Stomach smooth muscle (tissue), 2 donors: ENCODE results near the gene TMC4.

Source experiments
- H3K27ac ChIP-seq: one replicate; pipeline ENCODE4 v1.7.0; 2013; ENCODE audit warnings: mild to moderate bottlenecking, low read length, inconsistent platforms
- H3K27me3 ChIP-seq, 2 donors: one replicate each; pipeline ENCODE4 v1.7.0; 2013; ENCODE audit warnings: low read length in 2 of 2; ENCODE audit not compliant: insufficient read depth in 2 of 2, control insufficient read depth in 1 of 2
- H3K36me3 ChIP-seq, 2 donors: one replicate each; pipeline ENCODE4 v1.7.0; 2013; ENCODE audit warnings: low read length in 2 of 2; ENCODE audit not compliant: control insufficient read depth in 2 of 2, insufficient read depth in 2 of 2
- H3K4me1 ChIP-seq: one replicate; pipeline ENCODE4 v1.7.0; 2013; ENCODE audit warnings: low read length; ENCODE audit not compliant: control insufficient read depth, insufficient read depth
- H3K4me3 ChIP-seq, 2 donors: one replicate each; pipeline ENCODE4 v1.7.0; 2013; ENCODE audit warnings: low read length in 2 of 2
- H3K9ac ChIP-seq, 2 donors: one replicate each; pipeline ENCODE4 v1.7.0; 2013; ENCODE audit warnings: low read length in 2 of 2, mild to moderate bottlenecking in 1 of 2
- H3K9me3 ChIP-seq, 2 donors: one replicate each; pipeline ENCODE4 v1.7.0; 2013; ENCODE audit warnings: low read length in 2 of 2; ENCODE audit not compliant: control insufficient read depth in 2 of 2
- donor health status: healthy.
- donor health status: Pancreatic carcinoma.

TMC4 gene

DNA sequence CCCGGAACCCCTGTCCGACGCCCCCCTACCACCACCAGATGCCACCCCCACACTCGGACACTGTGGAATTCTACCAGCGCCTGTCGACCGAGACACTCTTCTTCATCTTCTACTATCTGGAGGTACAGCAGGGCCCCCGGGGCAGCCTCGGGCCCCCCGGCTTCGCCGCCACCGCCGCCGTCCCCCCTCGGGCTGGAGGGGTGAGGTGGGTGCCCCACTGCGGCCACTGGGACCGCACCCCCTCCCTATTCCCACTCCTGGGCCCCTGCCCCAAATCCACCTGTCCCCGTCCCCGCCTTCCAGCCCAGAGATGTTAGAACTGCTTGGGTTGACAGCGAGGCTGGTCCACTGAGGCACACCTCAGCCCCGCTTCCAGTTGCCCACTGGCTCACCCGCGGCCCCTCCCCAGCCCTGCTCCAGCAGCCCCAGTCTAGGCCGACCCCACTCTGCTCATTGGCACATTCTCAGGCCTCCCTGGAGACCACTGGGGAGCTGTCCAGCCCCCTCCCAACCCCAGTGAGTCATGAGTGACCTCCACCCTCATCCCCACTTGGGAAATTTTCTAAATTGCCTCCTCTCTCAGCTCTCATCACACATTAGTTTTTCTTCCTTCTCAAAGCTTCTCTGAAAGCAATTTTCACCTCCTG lies 20.0 kb downstream of the TMC4 start:
- Histone ChIP-seq H3K9ac (no peak overlapping the region), H3K36me3 (peaks cover 56 to 61% of the 10 kb centered on the region in 2 donors), H3K4me3 (no peak overlapping the region), H3K27me3 (no peaks in the 10 kb centered on the region), H3K4me1 (peaks cover 11% of the 10 kb centered on the region), H3K9me3 (no peaks in the 10 kb centered on the region), H3K27ac (peak overlapping the region; percentile 6)

- H3K4me3 ChIP-seq = no peak overlapping the region
- H3K36me3 ChIP-seq = peaks cover 60 to 62% of the 10 kb centered on the region in 2 donors
- H3K27me3 ChIP-seq = no peaks in the 10 kb centered on the region
Observed at GRCh38 chr19:54152267-54152666, 20.7 kb downstream of the TMC4 start.

GRCh38 chr19:54151362-54152035 lies 21.5 kb downstream of the TMC4 start:
- Histone ChIP-seq H3K9me3 (no peaks in the 10 kb centered on the region), H3K27ac (no peak overlapping the region), H3K27me3 (no peaks in the 10 kb centered on the region), H3K4me1 (peaks cover 17% of the 10 kb centered on the region), H3K9ac (no peak overlapping the region), H3K36me3 (peaks cover 62 to 64% of the 10 kb centered on the region in 2 donors), H3K4me3 (no peak overlapping the region)

More at GRCh38 chr19:54152267-54152666, 20.7 kb downstream of the TMC4 start:
- Histone ChIP-seq H3K27ac (no peak overlapping the region), H3K4me1 (peaks cover 12% of the 10 kb centered on the region), H3K9ac (no peak overlapping the region), H3K9me3 (no peaks in the 10 kb centered on the region)

DNA sequence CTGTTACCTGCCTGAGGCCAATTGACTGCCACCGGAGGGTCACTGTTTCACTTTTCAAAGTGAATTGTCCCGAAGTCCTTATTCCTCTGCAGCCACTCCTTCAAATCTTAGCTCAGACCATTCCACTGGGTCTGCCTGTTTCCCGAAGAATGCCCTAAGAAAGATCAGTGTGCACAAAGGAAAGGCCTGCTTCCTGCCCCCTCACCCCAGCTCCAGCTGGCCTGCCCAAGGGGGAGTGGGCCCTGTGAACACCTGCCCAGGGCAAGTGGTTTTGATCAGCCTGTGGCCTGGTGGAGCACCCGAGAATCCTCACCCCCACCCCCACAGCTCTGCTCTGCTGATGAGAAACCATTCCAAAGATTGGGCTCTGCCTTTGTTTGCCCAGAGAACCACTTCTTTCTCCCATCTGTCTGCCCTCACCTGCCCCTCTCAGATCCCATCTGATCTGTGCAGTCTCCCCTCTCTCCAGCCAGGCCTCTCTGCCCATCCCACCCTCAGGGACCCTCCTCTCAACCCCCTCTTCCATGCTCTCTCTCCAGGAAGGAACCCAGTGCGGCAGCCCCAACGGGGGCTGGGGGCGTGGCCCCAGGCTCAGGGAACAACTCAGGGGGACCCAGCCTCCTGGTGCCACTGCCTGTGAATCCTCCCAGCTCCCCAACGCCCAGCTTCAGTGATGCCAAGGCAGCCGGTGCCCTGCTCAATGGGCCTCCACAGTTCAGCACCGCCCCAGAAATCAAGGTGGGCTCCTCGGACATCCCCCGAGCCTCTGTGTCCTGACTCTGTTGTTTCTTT lies 23.7 kb downstream of the TMC4 start:
- Histone ChIP-seq H3K27me3 (no peaks in the 10 kb centered on the region), H3K27ac (no peak overlapping the region), H3K9ac (no peak overlapping the region), H3K4me3 (no peak overlapping the region), H3K4me1 (peaks cover 15% of the 10 kb centered on the region), H3K9me3 (no peaks in the 10 kb centered on the region), H3K36me3 (peaks cover 68 to 76% of the 10 kb centered on the region in 2 donors)

GRCh38 chr19:54148158-54148557 lies 24.8 kb downstream of the TMC4 start:
- H3K4me3 ChIP-seq = no peak overlapping the region
- H3K27me3 ChIP-seq = no peaks in the 10 kb centered on the region
- H3K4me1 ChIP-seq = peaks cover 10% of the 10 kb centered on the region
- H3K9me3 ChIP-seq = no peaks in the 10 kb centered on the region
- no peak overlapping the region for H3K27ac ChIP-seq
- H3K9ac ChIP-seq = no peak overlapping the region
- H3K36me3 ChIP-seq = peaks cover 73 to 76% of the 10 kb centered on the region in 2 donors

- no peaks in the 10 kb centered on the region for H3K9me3 ChIP-seq
- H3K4me1 ChIP-seq = peaks cover 9% of the 10 kb centered on the region
- H3K27me3 ChIP-seq = no peaks in the 10 kb centered on the region
- no peak overlapping the region for H3K27ac ChIP-seq
- no peak overlapping the region for H3K4me3 ChIP-seq
- peaks cover 73 to 79% of the 10 kb centered on the region in 2 donors for H3K36me3 ChIP-seq
- no peak overlapping the region for H3K9ac ChIP-seq
Observed at GRCh38 chr19:54147676-54148075, 25.3 kb downstream of the TMC4 start.

- Histone ChIP-seq H3K27ac (no peak overlapping the region), H3K4me3 (no peak overlapping the region), H3K9ac (no peak overlapping the region), H3K27me3 (no peaks in the 10 kb centered on the region), H3K4me1 (peaks cover 13% of the 10 kb centered on the region), H3K36me3 (peaks cover 68 to 69% of the 10 kb centered on the region in 2 donors), H3K9me3 (no peaks in the 10 kb centered on the region)
Observed at GRCh38 chr19:54145541-54146158, 27.3 kb downstream of the TMC4 start.

DNA sequence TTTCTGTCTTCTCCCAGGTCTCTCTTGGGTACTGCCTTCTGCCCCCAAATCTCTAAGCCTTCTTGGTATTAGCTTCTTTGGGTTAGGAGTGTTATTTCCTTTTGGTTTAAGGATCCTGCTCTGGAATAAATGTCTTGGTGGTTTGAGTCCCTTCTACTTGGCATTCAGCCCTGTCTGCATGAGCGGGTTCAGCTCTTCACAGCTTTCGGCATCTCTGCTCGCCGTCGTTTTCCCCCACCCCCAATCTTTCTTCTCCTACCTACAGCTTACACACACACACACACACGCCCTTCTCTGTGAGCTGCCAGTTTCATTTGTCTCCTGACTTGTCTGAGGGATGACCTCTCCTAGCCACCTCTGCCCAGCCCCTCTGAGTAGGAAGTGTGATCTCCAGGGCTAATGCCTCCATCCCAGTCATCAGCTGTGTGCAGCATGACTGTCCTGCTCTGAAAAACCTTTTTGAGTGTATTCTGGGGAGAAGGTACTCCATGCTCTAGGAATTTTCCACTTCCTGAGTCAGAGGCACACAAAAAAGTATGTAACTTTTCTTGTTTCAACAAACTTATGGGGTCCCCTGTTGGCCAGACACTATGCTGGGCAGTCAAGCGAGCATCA lies 30.7 kb downstream of the TMC4 start:
- Histone ChIP-seq H3K9me3 (no peaks in the 10 kb centered on the region), H3K36me3 (peaks cover 49 to 53% of the 10 kb centered on the region in 2 donors), H3K9ac (no peak overlapping the region)

GRCh38 chr19:54141356-54141755 lies 31.6 kb downstream of the TMC4 start:
- Histone ChIP-seq H3K9ac (no peak overlapping the region), H3K9me3 (no peaks in the 10 kb centered on the region), H3K27me3 (no peaks in the 10 kb centered on the region), H3K27ac (no peak overlapping the region), H3K4me1 (peaks cover 29% of the 10 kb centered on the region), H3K4me3 (no peak overlapping the region), H3K36me3 (peaks cover 39 to 43% of the 10 kb centered on the region in 2 donors)

More for the DNA sequence above, 30.7 kb downstream of the TMC4 start:
- H3K4me3 ChIP-seq = no peak overlapping the region
- peaks cover 31% of the 10 kb centered on the region for H3K4me1 ChIP-seq
- no peak overlapping the region for H3K27ac ChIP-seq
- no peaks in the 10 kb centered on the region for H3K27me3 ChIP-seq
